SHP77 treated with DMSO at 0.1 percent for 48 hours (cell line): Measurements from ENCODE around the gene SLC25A26.

Source experiments
- DNase-seq: peaks from one replicate; lab custom pipeline; 2025; lab: John Stamatoyannopoulos, UW

The SLC25A26 gene

GRCh38 chr3:66227051-66227450, 6.2 kb downstream of the SLC25A26 start:
- no peak for DNase-seq

GRCh38 chr3:66227915-66228314, 7.1 kb downstream of the SLC25A26 start:
- DNase-seq = no peak

- DNase-seq = no peak
These were observed 7.9 kb downstream of the SLC25A26 start for GRCh38 chr3:66228707-66229106.

GRCh38 chr3:66229931-66230330, 9.1 kb downstream of the SLC25A26 start:
- no peak for DNase-seq

GRCh38 chr3:66233033-66233432, 12.2 kb downstream of the SLC25A26 start:
- DNase-seq = no peak

GRCh38 chr3:66236281-66236680, 15.5 kb downstream of the SLC25A26 start:
- DNase-seq = no peak

- DNase-seq = no peak
These were observed 16.8 kb downstream of the SLC25A26 start for GRCh38 chr3:66237552-66237951.

GRCh38 chr3:66239513-66240123, 18.8 kb downstream of the SLC25A26 start:
- DNase-seq = no peak

GRCh38 chr3:66241466-66241865, 20.7 kb downstream of the SLC25A26 start:
- no peak for DNase-seq

GRCh38 chr3:66242788-66243464, 22.1 kb downstream of the SLC25A26 start:
- no peak for DNase-seq

GRCh38 chr3:66248641-66249040, 27.8 kb downstream of the SLC25A26 start:
- no peak for DNase-seq

GRCh38 chr3:66253790-66254620, 33.2 kb downstream of the SLC25A26 start:
- no peak for DNase-seq

GRCh38 chr3:66255865-66256264, 35.1 kb downstream of the SLC25A26 start:
- DNase-seq = no peak

- DNase-seq = no peak
These were observed 36.0 kb downstream of the SLC25A26 start for GRCh38 chr3:66256806-66257205.

GRCh38 chr3:66259566-66260255, 38.9 kb downstream of the SLC25A26 start:
- no peak for DNase-seq

GRCh38 chr3:66260431-66260830, 39.6 kb downstream of the SLC25A26 start:
- no peak for DNase-seq

GRCh38 chr3:66261355-66261754, 40.6 kb downstream of the SLC25A26 start:
- DNase-seq = no peak

GRCh38 chr3:66265649-66266048, 44.8 kb downstream of the SLC25A26 start:
- DNase-seq = no peak

- no peak for DNase-seq
These were observed 45.8 kb downstream of the SLC25A26 start for GRCh38 chr3:66266551-66266950.

GRCh38 chr3:66267031-66267430, 46.2 kb downstream of the SLC25A26 start:
- no peak for DNase-seq

- no peak for DNase-seq
These were observed 47.1 kb downstream of the SLC25A26 start for GRCh38 chr3:66267906-66268305.

GRCh38 chr3:66268864-66269263, 48.1 kb downstream of the SLC25A26 start:
- no peak for DNase-seq
